Measurements from ENCODE around the gene ZNFX1. TPM values are rescaled to one million over a fixed set of nuclear protein-coding genes. Genes with fewer than 3 reads are reported as not detected.

The ZNFX1 gene
- total and polyA plus RNA-seq, 7 donors = 8.4 to 29.6 (median 21.7) TPM

DNA sequence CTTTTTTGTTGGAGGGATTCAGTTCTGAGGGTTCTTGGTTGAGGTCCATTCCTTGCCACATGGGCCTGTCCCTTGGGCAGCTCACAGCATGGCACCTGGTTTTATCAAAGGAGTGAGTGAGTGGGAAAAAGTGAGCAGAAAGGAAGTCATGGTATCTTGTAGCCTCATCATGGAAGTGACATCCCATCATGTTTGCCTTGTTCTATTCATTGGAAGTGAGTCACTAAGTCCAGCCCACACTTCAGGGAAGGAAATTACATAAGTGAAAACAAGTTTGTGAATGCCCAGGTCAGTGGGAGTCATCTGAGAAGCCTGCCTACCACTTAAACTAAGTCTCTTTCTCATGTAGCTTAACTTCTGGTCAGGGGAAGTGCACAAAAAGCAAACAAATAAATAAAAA, 32.8 kb upstream of the ZNFX1 start:
- Histone ChIP-seq H3K4me3 (no peak overlapping the region), H3K27ac (no peak overlapping the region), H3K9me3 (no peaks in the 10 kb centered on the region), H3K4me1 (no peaks in the 10 kb centered on the region), H3K27me3 (ENCODE audit: insufficient read depth in 3 of 3, low read length in 2 of 3) (no peaks in the 10 kb centered on the region), H3K36me3 (ENCODE audit: insufficient read depth in 1 of 2, low read depth in 1 of 2) (no peaks in the 10 kb centered on the region)
- ATAC-seq = no peak
- no peak for DNase-seq
- TF ChIP-seq, protein P1, sequence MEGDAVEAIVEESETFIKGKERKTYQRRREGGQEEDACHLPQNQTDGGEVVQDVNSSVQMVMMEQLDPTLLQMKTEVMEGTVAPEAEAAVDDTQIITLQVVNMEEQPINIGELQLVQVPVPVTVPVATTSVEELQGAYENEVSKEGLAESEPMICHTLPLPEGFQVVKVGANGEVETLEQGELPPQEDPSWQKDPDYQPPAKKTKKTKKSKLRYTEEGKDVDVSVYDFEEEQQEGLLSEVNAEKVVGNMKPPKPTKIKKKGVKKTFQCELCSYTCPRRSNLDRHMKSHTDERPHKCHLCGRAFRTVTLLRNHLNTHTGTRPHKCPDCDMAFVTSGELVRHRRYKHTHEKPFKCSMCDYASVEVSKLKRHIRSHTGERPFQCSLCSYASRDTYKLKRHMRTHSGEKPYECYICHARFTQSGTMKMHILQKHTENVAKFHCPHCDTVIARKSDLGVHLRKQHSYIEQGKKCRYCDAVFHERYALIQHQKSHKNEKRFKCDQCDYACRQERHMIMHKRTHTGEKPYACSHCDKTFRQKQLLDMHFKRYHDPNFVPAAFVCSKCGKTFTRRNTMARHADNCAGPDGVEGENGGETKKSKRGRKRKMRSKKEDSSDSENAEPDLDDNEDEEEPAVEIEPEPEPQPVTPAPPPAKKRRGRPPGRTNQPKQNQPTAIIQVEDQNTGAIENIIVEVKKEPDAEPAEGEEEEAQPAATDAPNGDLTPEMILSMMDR (IDR thresholded peaks at IDR 0.05) = no peak
- intact Hi-C loops (cut with DNase I) = no loop called here

DNA sequence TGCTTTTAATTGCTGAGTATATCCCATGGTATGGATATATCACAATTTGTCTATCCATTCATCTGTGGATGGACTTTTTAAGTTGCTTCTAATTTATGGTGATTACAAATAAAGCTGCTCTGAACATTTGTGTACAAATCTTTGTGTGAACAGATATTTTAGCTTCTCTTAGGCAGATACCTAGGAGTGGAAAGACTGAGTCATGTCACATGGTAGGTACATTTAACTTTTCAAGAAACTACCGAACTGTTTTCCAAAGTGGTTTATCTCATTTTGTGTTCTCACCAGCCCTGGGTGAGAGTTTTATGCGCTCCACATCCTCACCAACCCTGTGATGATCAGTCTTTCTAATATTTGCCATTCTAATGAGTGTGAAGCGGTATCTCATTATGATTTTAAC, 31.0 kb upstream of the ZNFX1 start:
- Histone ChIP-seq H3K9me3 (no peaks in the 10 kb centered on the region), H3K4me3 (no peak overlapping the region), H3K27me3 (ENCODE audit: insufficient read depth in 3 of 3, low read length in 2 of 3) (no peaks in the 10 kb centered on the region), H3K27ac (no peak overlapping the region), H3K4me1 (no peaks in the 10 kb centered on the region), H3K36me3 (ENCODE audit: insufficient read depth in 1 of 2, low read depth in 1 of 2) (no peaks in the 10 kb centered on the region)
- ATAC-seq = no peak
- intact Hi-C loops (cut with DNase I) = no loop called here
- DNase-seq = no peak
- TF ChIP-seq, protein P1 (IDR thresholded peaks at IDR 0.05) = no peak
- 90 to 95% (median 90%) methylated on average over 3 of the region's 3 CpGs for WGBS, 3 donors

DNA sequence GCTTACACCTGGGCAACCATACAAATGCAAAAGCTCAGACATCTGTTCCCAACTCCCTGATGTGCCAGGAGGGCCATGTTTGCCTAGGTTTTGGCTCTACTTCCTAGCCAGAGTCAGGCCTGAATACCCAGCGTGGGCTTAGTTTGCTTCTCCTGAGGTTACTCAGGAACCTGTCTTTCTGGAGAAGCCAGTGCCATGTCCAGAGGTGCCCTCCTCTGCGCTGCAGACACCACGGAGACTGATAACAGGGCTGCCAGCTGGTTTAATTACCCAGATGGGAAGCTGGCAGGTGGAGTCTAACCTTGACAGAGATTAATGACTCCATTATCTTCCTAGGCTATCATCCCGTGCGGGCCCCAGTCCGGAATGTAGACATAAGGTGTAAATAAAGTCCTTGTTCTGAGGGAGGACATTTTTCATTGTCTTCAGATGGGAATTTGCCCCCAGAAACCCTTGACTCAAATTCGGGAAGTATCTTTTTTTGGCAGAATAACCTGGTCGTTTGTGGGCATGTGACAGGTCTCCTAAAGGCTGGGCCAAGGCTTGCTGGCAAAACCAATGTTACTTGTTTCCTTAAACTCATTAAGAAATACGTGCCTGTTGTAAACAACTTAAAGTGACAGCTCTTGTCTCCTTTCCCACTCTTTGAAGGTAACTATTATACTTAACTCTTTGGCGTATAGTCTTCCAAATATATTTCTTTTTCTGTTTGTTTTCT, 29.2 kb upstream of the ZNFX1 start:
- Histone ChIP-seq H3K4me1 (no peaks in the 10 kb centered on the region), H3K27me3 (ENCODE audit: insufficient read depth in 3 of 3, low read length in 2 of 3) (no peaks in the 10 kb centered on the region), H3K36me3 (ENCODE audit: insufficient read depth in 1 of 2, low read depth in 1 of 2) (no peaks in the 10 kb centered on the region), H3K4me3 (no peak overlapping the region), H3K9me3 (no peaks in the 10 kb centered on the region), H3K27ac (no peak overlapping the region)
- TF ChIP-seq, protein P1 (IDR thresholded peaks at IDR 0.05) = no peak
- intact Hi-C loops (cut with DNase I) = no loop called here
- no peak for ATAC-seq
- DNase-seq = no peak
- WGBS, 3 donors = 64 to 71% (median 64%) methylated on average over 10 of the region's 10 CpGs

DNA sequence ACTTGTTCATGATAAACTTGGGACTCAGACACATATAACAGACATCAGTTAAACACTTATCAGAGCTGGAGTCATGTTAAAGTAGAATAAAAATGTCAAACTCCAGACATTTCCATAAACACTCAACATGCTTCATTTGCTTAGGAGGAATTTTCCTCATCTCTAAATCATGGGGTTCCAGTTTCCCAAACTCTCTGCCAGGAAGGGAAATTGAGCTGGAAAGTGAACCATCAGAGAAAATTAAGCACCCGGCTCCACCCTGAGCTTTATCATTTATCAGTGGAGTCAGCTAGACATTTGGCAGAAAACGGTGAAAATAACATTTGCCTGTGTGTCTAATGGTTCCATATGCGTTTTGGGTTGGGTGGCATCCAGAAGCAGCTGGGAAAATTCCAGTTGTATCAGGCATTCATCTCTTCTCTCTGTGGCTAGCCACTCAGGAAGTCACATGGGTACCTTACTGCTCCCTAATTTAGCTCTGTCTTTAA, 25.3 kb upstream of the ZNFX1 start:
- TF ChIP-seq, protein P1 (IDR thresholded peaks at IDR 0.05) = no peak
- Histone ChIP-seq H3K4me3 (no peak overlapping the region), H3K27me3 (ENCODE audit: insufficient read depth in 3 of 3, low read length in 2 of 3) (no peaks in the 10 kb centered on the region), H3K36me3 (ENCODE audit: insufficient read depth in 1 of 2, low read depth in 1 of 2) (no peaks in the 10 kb centered on the region), H3K4me1 (no peaks in the 10 kb centered on the region), H3K9me3 (no peaks in the 10 kb centered on the region), H3K27ac (no peak overlapping the region)
- DNase-seq (no peak), ATAC-seq (no peak)
- WGBS, 3 donors = 21 to 29% (median 27%) methylated on average over 3 of the region's 3 CpGs
- intact Hi-C loops (cut with DNase I) = no loop called here
